GM12801 (cell line): Measurements from ENCODE around the gene PIGA.

Experiments
- TF ChIP-seq, protein P1 (sequence below): IDR thresholded peaks from one replicate; pipeline ENCODE4 v1.5.1; 2011; ENCODE audit warnings: control low read depth; ENCODE audit not compliant: insufficient read length; ENCODE audit errors: extremely low read depth

PIGA gene

DNA sequence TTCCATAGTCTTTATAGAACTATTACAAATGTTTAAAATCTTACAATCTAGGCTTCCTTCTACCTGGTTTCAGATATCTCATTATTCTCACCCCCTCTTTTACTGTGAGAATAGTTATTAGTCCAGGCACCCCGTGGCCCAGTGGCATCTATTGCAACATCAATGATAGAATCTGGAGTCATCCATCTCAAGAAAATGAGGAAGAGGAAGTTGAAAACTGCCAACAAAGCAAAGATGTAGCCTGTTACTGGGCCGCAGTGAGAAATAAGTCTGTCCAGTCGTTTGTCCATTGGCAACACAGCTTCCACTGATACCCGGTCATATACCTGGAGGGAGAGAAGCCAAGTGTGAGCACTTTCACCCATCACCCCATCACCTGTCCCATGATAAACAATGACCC lies 13.9 kb downstream of the PIGA start:
- TF ChIP-seq, protein P1, sequence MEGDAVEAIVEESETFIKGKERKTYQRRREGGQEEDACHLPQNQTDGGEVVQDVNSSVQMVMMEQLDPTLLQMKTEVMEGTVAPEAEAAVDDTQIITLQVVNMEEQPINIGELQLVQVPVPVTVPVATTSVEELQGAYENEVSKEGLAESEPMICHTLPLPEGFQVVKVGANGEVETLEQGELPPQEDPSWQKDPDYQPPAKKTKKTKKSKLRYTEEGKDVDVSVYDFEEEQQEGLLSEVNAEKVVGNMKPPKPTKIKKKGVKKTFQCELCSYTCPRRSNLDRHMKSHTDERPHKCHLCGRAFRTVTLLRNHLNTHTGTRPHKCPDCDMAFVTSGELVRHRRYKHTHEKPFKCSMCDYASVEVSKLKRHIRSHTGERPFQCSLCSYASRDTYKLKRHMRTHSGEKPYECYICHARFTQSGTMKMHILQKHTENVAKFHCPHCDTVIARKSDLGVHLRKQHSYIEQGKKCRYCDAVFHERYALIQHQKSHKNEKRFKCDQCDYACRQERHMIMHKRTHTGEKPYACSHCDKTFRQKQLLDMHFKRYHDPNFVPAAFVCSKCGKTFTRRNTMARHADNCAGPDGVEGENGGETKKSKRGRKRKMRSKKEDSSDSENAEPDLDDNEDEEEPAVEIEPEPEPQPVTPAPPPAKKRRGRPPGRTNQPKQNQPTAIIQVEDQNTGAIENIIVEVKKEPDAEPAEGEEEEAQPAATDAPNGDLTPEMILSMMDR: no peak

DNA sequence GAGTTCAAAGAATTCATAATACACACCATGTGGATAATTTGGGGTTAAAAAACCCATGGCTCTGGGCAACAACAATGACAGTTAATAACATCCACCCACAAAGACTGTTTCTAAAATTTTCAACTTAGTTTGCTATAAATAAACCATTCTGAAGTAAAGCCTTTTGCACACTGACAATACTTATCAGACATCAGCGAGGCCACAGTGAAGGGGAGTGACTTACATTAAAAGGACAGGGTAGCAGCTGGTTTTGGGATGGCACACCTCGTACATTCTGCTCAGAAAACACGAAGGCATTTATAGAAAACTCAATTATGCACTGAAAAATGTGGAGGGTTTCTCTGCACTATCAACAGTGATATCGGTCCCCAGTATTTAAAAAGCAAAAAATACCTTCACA lies 15.0 kb downstream of the PIGA start:
- TF ChIP-seq, protein P1: no peak

DNA sequence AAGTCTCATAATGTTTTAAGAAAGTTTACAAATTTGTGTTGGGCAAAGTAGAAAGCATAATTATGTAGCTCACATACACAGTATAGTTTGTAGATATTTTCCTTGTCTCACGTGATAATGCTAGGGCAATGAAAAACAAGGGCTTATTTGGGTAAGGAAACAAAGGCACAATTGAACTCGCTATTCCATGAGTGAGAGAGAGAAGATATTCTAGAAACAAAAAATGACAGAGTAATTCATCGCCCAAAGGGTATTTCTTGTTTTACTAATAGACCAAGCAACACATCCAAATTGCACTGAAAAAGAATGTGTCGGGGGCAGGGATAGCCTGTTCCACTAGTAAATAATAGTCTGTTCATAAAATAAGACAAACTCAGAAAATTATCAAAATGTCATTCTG lies 16.2 kb downstream of the PIGA start:
- TF ChIP-seq, protein P1: no peak

DNA sequence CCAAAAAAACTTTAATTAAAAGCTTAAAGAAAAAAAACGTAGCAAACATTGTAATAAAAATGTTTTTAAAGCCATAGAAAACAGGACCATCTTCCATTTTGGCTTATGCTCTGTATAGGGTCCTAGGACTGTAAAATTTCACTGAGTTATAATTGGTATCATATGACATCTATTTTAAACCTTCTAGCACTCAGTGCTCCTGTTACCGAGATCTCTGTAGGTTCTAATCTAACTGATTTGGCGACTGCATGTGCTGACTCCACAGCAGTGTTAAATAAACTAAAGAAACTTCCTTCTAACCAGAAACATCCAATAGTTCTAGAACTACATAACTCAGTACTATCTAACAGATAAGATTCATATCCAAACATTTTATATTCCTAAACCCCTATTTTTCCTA lies 19.8 kb downstream of the PIGA start, which contains the start of gene ASB11:
ASB11 (minus strand) TSS at position 132 of the 400 bp plus-strand sequence; CDS start at position 97, 35 bp downstream.
- TF ChIP-seq, protein P1: no peak

DNA sequence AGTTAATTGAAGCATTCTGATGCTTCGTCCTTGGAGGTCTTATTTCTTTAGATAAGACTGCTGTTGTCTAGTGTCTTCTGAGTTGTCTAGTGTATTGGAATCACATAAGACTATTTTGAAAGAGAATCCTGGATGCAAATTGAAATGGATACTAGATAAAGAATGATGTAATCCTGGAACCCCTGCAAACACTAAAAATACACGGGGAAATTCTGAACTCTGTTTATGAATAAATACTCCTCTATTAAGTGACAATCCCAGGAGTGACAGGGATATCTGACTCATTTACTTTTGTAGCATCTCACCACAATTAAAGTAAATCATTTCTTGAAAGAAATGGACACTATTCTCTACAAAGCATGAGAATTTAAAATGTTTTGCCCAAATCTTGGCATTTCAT lies 20.9 kb downstream of the PIGA start:
- TF ChIP-seq, protein P1: no peak

DNA sequence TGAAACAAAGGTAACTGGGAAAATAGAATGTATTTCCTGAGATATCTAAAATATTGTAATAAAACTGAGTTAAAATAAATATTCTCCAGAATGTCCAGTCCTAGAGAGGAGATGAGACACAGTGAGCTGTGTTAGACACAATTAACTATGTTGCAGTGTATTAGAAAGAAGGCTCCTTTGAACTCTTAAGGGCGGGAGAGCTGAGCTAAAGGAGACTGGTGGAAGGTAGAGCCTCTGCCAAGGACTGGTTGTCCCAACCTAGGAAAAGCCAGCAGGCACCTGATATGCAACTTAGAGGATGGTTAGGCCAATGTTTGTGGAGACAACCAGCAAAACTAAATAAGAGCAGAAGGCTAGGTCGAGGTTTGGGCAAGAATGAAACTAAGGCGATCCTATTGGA lies 24.2 kb downstream of the PIGA start:
- TF ChIP-seq, protein P1: no peak

DNA sequence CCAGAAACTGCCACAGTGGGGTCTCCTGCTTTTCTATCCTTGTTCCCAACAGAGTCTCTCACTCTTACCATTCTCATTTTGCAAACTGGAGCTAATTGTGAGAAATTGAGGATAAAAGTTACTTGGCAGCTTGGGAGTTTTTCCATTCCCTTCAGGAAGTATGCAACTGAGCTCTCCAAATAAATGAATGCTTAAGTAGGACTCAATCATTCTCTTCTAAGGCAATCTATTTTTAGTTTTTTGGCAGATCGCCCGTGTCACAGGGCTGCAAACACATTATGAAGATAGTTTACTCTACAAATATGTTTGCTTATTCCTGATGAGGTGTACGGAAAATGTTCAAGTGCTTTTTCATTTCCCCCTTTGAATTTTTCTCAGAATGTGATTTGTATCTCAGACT lies 25.2 kb downstream of the PIGA start:
- TF ChIP-seq, protein P1: no peak

DNA sequence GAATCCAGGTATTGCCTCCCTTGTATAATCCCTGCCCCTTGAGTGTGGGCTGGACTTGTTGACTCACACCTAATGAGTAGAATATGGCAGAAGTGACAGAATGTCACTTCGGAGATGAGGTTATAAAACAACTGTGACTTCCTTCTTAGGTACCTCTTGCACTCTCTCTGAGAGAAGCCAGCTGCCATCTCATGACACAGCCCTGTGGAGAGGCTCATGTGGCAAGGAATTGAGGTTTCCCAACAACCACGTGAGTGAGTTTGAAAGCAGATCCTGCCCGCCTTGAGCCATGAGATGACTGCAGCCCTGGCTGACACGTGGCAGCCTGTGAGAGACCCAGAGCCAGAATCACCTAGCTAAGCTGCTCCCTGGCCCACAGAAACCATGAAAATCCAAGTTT lies 33.4 kb downstream of the PIGA start:
- TF ChIP-seq, protein P1: no peak
